GM12872 (cell line): Measurements from ENCODE around the gene ATAD3C.

Experiments
- CTCF ChIP-seq: IDR thresholded peaks from 3 replicates; pipeline ENCODE4 v1.5.1; 2011; ENCODE audit warnings: low read depth, mild to moderate bottlenecking, low read length, moderate library complexity; ENCODE audit not compliant: insufficient read depth

Gene ATAD3C

GRCh38 chr1:1510912-1511532, 61.5 kb downstream of the ATAD3C start:
- no peak for TF ChIP-seq CTCF

- TF ChIP-seq CTCF: no peak
Observed at GRCh38 chr1:1511533-1512285, 62.2 kb downstream of the ATAD3C start, which contains the start of gene ATAD3A. ATAD3A (plus strand) TSS chr1:1512162; CDS start chr1:1512269, 107 bp downstream.

GRCh38 chr1:1517973-1518620, 68.6 kb downstream of the ATAD3C start:
- TF ChIP-seq CTCF: no peak
